NCI-H2029 treated with DMSO at 0.1 percent for 48 hours (cell line): Measurements from ENCODE around the gene MSANTD2.
A peak's percentile ranks its signal among the peaks of the same experiment; 100 is the strongest.

Experiments used
- DNase-seq: peaks from one replicate; lab custom pipeline; 2025; lab: John Stamatoyannopoulos, UW

MSANTD2 gene

GRCh38 chr11:124753624-124754023 is 46.6 kb downstream of the MSANTD2 start:
- no peak for DNase-seq

- DNase-seq = no peak
These were observed 47.0 kb downstream of the MSANTD2 start for GRCh38 chr11:124753205-124753604.

GRCh38 chr11:124752471-124753102 is 47.6 kb downstream of the MSANTD2 start:
- DNase-seq = no peak

GRCh38 chr11:124751741-124752470 is 48.3 kb downstream of the MSANTD2 start, which contains the start of gene VSIG2:
VSIG2 (minus strand) TSS chr11:124752255; CDS start chr11:124752137, 118 bp downstream.
- DNase-seq = no peak

- no peak for DNase-seq
These were observed 48.8 kb downstream of the MSANTD2 start for GRCh38 chr11:124751391-124751740.

- no peak for DNase-seq
These were observed 50.3 kb downstream of the MSANTD2 start for GRCh38 chr11:124749912-124750311.

- no peak for DNase-seq
These were observed 51.5 kb downstream of the MSANTD2 start for GRCh38 chr11:124748481-124749343.

- no peak for DNase-seq
These were observed 52.1 kb downstream of the MSANTD2 start for GRCh38 chr11:124748100-124748418.

- DNase-seq = no peak
These were observed 52.7 kb downstream of the MSANTD2 start for GRCh38 chr11:124747406-124748099.

- peak; percentile 15 for DNase-seq
These were observed 53.5 kb downstream of the MSANTD2 start for GRCh38 chr11:124746621-124747243.

GRCh38 chr11:124745835-124746620 is 54.2 kb downstream of the MSANTD2 start:
- DNase-seq = no peak

- DNase-seq = no peak
These were observed 54.9 kb downstream of the MSANTD2 start for GRCh38 chr11:124745270-124745834.

- no peak for DNase-seq
These were observed 57.2 kb downstream of the MSANTD2 start for GRCh38 chr11:124743050-124743449.

GRCh38 chr11:124742555-124742954 is 57.7 kb downstream of the MSANTD2 start:
- DNase-seq = no peak

- DNase-seq = no peak
These were observed 59.8 kb downstream of the MSANTD2 start for GRCh38 chr11:124740277-124740882.

GRCh38 chr11:124739479-124740276 is 60.5 kb downstream of the MSANTD2 start, which contains the start of gene NRGN:
NRGN (plus strand) TSS chr11:124739942; CDS start chr11:124740085, 143 bp downstream.
- peak; percentile 53 for DNase-seq

- DNase-seq = no peak
These were observed 61.3 kb downstream of the MSANTD2 start for GRCh38 chr11:124738713-124739478.

- no peak for DNase-seq
These were observed 62.4 kb downstream of the MSANTD2 start for GRCh38 chr11:124737638-124738305.
